ENCODE measurements around the gene UGT1A9.

- TF ChIP-seq CTCF (IDR thresholded peaks at IDR 0.05; ENCODE audit: insufficient read depth, low read length) (no peak), POLR2AphosphoS5 (IDR thresholded peaks at IDR 0.05; ENCODE audit: low read depth) (no peak), GABPA (IDR thresholded peaks at IDR 0.05; ENCODE audit: low read depth) (no peak), REST (IDR thresholded peaks at IDR 0.05; ENCODE audit: insufficient replicate concordance, low read depth) (no peak)
These were observed 96.4 kb downstream of the UGT1A9 start for GRCh38 chr2:233768076-233768475.
